ENCODE results near the gene ETV1. TPM values are rescaled to one million over a fixed set of nuclear protein-coding genes. Genes with fewer than 3 reads are reported as not detected.
"Not testable (repeated sequence)": the region's sequence is repeated elsewhere in the genome, so short reads cannot be mapped to it uniquely, and the experiment has no call there.

Gene ETV1
- total RNA-seq, 1 donor from 2014 or later = 30.3 TPM

- DNase-seq (ENCODE audit: low spot score) = no peak
Measured at GRCh38 chr7:13932131-13932530, 57.3 kb downstream of the ETV1 start.

- no peak for DNase-seq (ENCODE audit: low spot score)
Measured at GRCh38 chr7:13921062-13921461, 68.4 kb downstream of the ETV1 start.

- DNase-seq (ENCODE audit: low spot score) = peak; percentile 95
Measured at GRCh38 chr7:13920053-13920697, 69.3 kb downstream of the ETV1 start.

- DNase-seq (ENCODE audit: low spot score) = not testable (repeated sequence)
Measured at GRCh38 chr7:13918333-13918732, 71.1 kb downstream of the ETV1 start.

- not testable (repeated sequence) for DNase-seq (ENCODE audit: low spot score)
Measured at GRCh38 chr7:13917103-13917502, 72.4 kb downstream of the ETV1 start.

GRCh38 chr7:13915891-13916290, 73.6 kb downstream of the ETV1 start:
- DNase-seq (ENCODE audit: low spot score) = no peak

GRCh38 chr7:13912715-13913278, 76.7 kb downstream of the ETV1 start:
- DNase-seq (ENCODE audit: low spot score) = peak; percentile 31

- DNase-seq (ENCODE audit: low spot score) = no peak
Measured at GRCh38 chr7:13911909-13912308, 77.6 kb downstream of the ETV1 start.

GRCh38 chr7:13910805-13911551, 78.5 kb downstream of the ETV1 start:
- DNase-seq (ENCODE audit: low spot score) = no peak

GRCh38 chr7:13908667-13909397, 80.6 kb downstream of the ETV1 start:
- DNase-seq (ENCODE audit: low spot score) = no peak

GRCh38 chr7:13907831-13908230, 81.6 kb downstream of the ETV1 start:
- DNase-seq (ENCODE audit: low spot score) = no peak

GRCh38 chr7:13904689-13905088, 84.8 kb downstream of the ETV1 start:
- no peak for DNase-seq (ENCODE audit: low spot score)

- no peak for DNase-seq (ENCODE audit: low spot score)
Measured at GRCh38 chr7:13904007-13904406, 85.5 kb downstream of the ETV1 start.

- no peak for DNase-seq (ENCODE audit: low spot score)
Measured at GRCh38 chr7:13901577-13901976, 87.9 kb downstream of the ETV1 start.

- DNase-seq (ENCODE audit: low spot score) = no peak
Measured at GRCh38 chr7:13898957-13899670, 90.4 kb downstream of the ETV1 start.

GRCh38 chr7:13897819-13898218, 91.6 kb downstream of the ETV1 start:
- no peak for DNase-seq (ENCODE audit: low spot score)

- no peak for DNase-seq (ENCODE audit: low spot score)
Measured at GRCh38 chr7:13894954-13895353, 94.5 kb downstream of the ETV1 start.

- no peak for DNase-seq (ENCODE audit: low spot score)
Measured at GRCh38 chr7:13894377-13894776, 95.1 kb downstream of the ETV1 start.

- no peak for DNase-seq (ENCODE audit: low spot score)
Measured at GRCh38 chr7:13890793-13891192, 98.7 kb downstream of the ETV1 start.

- DNase-seq (ENCODE audit: low spot score) = no peak
Measured at GRCh38 chr7:13886356-13886755, 103.1 kb downstream of the ETV1 start.

- no peak for DNase-seq (ENCODE audit: low spot score)
Measured at GRCh38 chr7:13882051-13882450, 107.4 kb downstream of the ETV1 start.

GRCh38 chr7:13880789-13881188, 108.7 kb downstream of the ETV1 start:
- DNase-seq (ENCODE audit: low spot score) = no peak

All from umbilical cord (tissue), 2 donors.